HG03354 (cell line): ENCODE data around the gene FBXL17.

Source experiments
- ATAC-seq: cut with Tn5 transposase; IDR thresholded peaks from one replicate; pipeline ENCODE4 v1.9.1; 2021; ENCODE audit warnings: mild to moderate bottlenecking; ENCODE audit not compliant: unreplicated experiment, poor library complexity, severe bottlenecking

Gene FBXL17

GRCh38 chr5:107943923-107944322, 438.0 kb downstream of the FBXL17 start:
- no peak for ATAC-seq

DNA sequence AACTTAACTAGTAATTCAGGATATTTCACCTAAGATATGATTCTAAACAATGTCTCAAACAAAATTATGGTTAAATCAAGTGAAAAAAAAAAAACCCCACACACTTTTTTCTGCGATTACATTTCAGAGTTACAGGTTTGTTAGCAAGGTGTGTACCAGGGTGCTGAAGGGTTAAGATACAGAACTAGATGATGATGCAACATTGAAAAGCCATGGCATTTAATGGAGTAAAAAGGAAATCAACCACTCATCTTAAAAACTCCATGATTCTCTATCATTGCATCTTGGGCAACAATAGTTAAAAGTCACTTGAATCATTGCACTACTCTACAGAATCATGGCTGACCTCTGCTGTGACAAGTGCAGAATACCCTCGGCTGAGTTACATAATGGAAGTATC, 440.9 kb downstream of the FBXL17 start:
- ATAC-seq = no peak

DNA sequence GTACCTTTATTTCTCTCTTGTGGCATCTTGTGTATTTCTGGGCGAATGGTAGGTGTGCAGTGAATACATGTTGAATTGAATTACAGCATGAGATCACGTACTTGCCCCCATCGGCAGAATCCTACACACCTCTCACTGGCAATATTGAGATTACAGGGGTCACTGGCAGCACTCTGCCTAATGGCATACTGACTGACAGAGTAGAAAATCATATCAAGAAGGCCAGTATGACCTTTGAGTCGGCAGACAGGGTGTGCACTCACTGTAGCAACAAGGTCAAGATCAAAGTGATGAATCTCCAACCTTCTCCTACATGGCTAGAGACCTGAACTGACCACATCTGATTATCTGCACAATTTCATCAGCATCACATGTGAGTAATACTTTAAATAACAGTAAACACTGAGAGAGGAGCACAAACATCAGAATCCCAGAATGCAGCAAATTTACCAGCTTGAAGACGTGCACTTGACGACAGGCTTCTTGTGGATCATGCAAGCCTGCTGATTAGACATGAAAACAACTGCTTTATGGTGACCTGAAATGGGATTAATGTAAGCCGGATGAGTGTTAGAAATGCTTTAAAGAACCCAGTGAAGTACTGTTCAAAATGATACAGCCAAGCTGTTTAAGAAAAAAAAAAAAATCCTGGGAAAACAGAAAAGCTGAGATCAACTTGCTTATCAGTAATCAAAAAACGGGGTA, 444.1 kb downstream of the FBXL17 start:
- no peak for ATAC-seq

DNA sequence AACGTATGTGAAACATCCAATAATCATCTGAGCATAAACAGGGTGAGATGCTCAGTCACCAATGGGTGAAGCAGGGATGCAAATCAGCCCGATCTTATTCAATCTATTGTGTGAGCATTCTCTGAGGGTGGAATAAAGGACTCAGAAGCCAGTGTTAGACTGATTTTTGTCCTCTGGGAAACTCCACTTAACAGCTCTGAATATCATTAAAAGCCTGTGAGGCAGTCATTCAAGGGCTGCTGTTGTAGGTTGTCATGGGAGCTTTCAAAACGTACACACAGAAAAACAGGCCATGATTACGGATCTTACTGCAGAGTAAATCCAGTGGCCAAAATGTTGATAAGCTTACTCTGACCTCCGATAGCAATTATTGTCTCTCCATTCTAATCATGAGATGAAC, 444.7 kb downstream of the FBXL17 start:
- no peak for ATAC-seq

- no peak for ATAC-seq
These were observed 445.4 kb downstream of the FBXL17 start for GRCh38 chr5:107936515-107936914.

GRCh38 chr5:107935645-107936044, 446.3 kb downstream of the FBXL17 start:
- ATAC-seq = no peak

DNA sequence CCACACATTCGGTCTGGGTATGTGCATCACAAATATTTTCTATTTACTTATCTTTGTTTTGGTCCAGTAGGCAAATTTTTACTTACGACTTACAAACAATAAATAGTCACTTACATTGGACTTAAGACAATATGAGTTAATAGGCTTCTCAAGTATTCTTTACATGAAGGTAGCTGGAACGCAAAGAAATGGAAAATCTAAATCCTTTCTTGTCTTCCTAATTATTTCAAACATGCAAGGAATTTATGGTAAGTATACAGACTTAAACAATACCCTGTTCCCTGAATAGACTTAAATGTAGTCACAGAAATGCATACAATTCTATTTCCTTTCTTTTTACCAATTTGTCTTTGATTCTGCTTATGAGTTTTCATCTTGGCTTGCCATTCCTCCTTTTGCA, 448.6 kb downstream of the FBXL17 start:
- no peak for ATAC-seq

DNA sequence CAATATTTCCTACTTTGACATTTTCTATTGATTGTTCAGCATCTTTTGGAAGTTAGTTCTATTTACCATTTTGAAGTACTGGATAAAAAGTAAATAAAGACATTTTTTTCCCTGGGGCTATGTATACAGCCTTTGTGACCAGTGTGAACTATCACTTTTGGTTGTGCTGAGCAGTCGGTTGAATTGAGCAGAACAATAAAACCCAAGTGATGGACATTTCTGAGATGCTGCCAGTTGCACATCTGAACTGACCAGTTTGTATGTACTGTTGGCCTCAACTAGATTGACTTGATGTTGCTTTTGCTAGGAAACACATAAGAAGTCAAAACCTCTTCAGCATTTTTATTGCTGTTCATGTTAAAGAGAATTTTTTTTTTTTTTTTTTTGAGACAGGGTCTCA, 451.0 kb downstream of the FBXL17 start:
- ATAC-seq = no peak

DNA sequence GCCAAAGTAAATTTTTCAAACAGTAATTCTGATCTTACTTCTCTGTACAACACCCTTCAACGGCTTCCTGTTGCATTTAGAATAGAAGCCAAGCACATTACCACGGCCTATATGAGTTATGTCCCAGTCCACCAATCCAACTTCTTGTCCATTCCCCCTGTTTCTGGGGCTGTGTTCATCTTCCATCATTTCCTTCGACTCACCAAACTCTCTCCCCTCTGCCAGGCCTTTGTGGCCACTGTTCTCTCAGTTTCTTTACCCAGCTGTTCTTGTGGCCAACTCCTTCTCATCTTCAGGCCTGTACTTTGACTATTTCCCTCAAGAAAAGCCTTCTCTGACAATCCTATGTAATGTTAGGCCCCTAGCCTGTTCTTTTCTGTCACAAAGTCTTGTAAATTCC, 451.8 kb downstream of the FBXL17 start:
- no peak for ATAC-seq

- ATAC-seq = no peak
These were observed 452.8 kb downstream of the FBXL17 start for GRCh38 chr5:107929080-107929479.

DNA sequence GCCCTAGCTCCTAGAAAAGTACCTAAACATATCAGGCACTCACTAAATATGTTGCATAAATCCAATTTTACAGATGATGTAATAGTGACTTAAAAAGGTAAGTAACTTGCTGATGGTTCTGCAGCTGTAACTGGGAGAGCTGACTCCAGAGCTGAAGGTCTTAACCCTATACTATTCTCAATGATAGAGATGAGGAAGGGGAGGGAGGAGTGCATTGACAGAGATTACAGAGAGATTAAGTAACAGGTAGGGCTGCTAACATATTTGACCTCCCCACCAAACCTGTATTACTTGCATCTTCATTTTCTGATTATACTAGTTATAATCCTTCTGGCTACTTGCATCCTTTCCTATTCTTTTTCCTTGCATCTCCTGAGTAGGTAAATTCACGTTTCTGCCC, 455.8 kb downstream of the FBXL17 start:
- ATAC-seq = no peak

DNA sequence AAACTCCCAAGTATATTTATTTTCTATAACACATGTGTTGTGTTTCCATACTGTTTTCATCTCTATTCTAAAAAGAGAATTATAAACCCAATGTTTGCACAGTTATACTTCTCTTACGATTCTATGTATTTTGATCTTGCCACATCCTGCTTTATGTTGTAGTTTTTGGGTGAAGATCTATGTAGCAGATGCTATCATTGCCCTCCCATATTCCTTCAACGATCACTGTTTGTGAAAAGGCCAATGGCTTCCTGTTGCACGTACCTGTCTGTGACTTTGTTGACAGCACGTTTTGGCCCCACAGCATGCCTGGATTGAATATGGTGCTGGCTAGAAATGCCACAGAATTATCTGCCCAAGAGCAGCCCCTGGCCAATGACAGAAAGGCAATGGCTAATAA, 456.7 kb downstream of the FBXL17 start:
- no peak for ATAC-seq

- no peak for ATAC-seq
These were observed 461.9 kb downstream of the FBXL17 start for GRCh38 chr5:107919969-107920368.

- no peak for ATAC-seq
These were observed 462.5 kb downstream of the FBXL17 start for GRCh38 chr5:107919361-107919760.

GRCh38 chr5:107917983-107918382, 463.9 kb downstream of the FBXL17 start:
- ATAC-seq = no peak

GRCh38 chr5:107916731-107917725, 464.9 kb downstream of the FBXL17 start:
- no peak for ATAC-seq

GRCh38 chr5:107915176-107915812, 466.6 kb downstream of the FBXL17 start:
- no peak for ATAC-seq

DNA sequence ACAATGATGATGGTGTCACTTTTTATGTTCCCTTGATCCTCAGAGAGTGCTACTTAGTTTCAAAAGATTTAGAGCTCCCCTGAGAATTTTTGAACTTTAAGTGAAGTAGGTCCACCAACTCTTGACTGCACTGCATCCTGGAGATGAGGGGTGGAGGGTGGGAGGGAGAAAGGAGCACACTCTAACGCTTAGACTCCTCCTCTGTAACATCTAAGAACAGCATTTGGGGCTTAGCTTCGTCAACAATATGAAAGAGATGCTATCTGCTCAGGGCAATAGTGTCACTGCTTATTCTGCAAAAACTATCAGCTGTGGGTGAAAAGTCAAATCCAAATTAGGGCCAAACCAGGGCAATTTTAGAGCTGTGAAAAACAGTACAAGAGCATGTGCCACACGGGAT, 468.4 kb downstream of the FBXL17 start:
- no peak for ATAC-seq

DNA sequence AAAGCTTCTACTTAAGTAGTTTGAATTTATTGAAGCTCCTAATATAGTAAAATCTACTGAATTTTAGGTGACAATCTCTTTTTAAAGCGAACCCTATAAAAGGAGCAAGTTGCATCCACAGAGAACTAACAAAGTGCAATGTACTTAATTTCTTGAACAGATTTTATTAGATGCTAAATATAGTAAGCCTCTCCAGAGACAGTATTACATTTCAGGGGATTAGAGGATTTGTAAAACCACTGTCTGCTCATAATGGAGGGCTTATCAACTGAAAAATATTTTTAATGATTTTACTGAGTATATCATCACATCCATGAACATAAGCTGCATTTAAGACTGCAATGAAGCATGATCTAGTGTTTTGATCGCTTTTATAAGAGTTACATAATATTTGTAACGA, 481.2 kb downstream of the FBXL17 start:
- no peak for ATAC-seq

- no peak for ATAC-seq
These were observed 487.5 kb downstream of the FBXL17 start for GRCh38 chr5:107894361-107894760.

- ATAC-seq = no peak
These were observed 488.3 kb downstream of the FBXL17 start for GRCh38 chr5:107893642-107894041.
